BJ (cell line): Measurements from ENCODE around the gene NTSR1. TPM values are rescaled to one million over a fixed set of nuclear protein-coding genes. Genes with fewer than 3 reads are reported as not detected.

Experiments used
- CTCF ChIA-PET: fragments of 350-600 bp; formaldehyde crosslinking; extraction: SDS; loops from one replicate; lab custom pipeline; 2021; ENCODE audit warnings: antibody characterized with exemption, inconsistent platforms; lab: Yijun Ruan, JAX
- POLR2A ChIA-PET: fragments of 300-600 bp; sonication (Branson Sonifier 250); formaldehyde crosslinking; extraction: SDS; loops from one replicate; lab custom pipeline; 2021; ENCODE audit warnings: antibody characterized with exemption; lab: Charles Lee
- DNase-seq: peaks from one replicate; pipeline ENCODE4 v3.0.0-alpha.2; 2011; ENCODE audit warnings: low read depth
- H3K27me3 ChIP-seq: 2 replicates; pipeline ENCODE4 v1.6.0; 2011; ENCODE audit warnings: low read length; ENCODE audit not compliant: control insufficient read depth, insufficient read depth
- H3K36me3 ChIP-seq: 2 replicates; pipeline ENCODE4 v1.5.1; 2011; ENCODE audit warnings: low read length; ENCODE audit not compliant: control insufficient read depth, insufficient read depth
- H3K4me3 ChIP-seq: 2 replicates; pipeline ENCODE4 v1.5.1; 2011; ENCODE audit warnings: low read depth, mild to moderate bottlenecking, control low read depth, low read length
- polyA plus RNA-seq: library from polyadenylated mRNA; depleted of rRNA; stranded (reverse); fragments of >200 nt; gene quantifications from 2 replicates; pipeline ENCODE4 v1.2.3, GENCODE V29; 2011
- TF ChIP-seq, protein P1 (sequence below): IDR thresholded peaks from 2 replicates; pipeline ENCODE4 v1.5.1; 2011; ENCODE audit warnings: low read depth, mild to moderate bottlenecking, control low read depth, inconsistent platforms, low read length, moderate library complexity; ENCODE audit not compliant: insufficient read depth

Gene NTSR1
- polyA plus RNA-seq, 1 experiment: 0.05 TPM

GRCh38 chr20:62754122-62754990, 45.7 kb downstream of the NTSR1 start:
- ChIA-PET CTCF (interaction anchor here (0.9 to 1.2 kb wide), 2 partner anchors 37 to 254 kb away, joined by 3 read pairs; no protein-coding TSS in a partner anchor), POLR2A (no interaction called here)
- no peak overlapping the region for H3K4me3 ChIP-seq
- H3K36me3 ChIP-seq: no peaks in the 10 kb centered on the region
- H3K27me3 ChIP-seq: peaks cover 3% of the 10 kb centered on the region; the same call in 1 of the 2 replicates
- TF ChIP-seq, protein P1, sequence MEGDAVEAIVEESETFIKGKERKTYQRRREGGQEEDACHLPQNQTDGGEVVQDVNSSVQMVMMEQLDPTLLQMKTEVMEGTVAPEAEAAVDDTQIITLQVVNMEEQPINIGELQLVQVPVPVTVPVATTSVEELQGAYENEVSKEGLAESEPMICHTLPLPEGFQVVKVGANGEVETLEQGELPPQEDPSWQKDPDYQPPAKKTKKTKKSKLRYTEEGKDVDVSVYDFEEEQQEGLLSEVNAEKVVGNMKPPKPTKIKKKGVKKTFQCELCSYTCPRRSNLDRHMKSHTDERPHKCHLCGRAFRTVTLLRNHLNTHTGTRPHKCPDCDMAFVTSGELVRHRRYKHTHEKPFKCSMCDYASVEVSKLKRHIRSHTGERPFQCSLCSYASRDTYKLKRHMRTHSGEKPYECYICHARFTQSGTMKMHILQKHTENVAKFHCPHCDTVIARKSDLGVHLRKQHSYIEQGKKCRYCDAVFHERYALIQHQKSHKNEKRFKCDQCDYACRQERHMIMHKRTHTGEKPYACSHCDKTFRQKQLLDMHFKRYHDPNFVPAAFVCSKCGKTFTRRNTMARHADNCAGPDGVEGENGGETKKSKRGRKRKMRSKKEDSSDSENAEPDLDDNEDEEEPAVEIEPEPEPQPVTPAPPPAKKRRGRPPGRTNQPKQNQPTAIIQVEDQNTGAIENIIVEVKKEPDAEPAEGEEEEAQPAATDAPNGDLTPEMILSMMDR: no peak
- no peak for DNase-seq

- DNase-seq: no peak
- TF ChIP-seq, protein P1: no peak
- POLR2A ChIA-PET: no interaction called here
- Histone ChIP-seq H3K4me3 (no peak overlapping the region), H3K36me3 (no peaks in the 10 kb centered on the region), H3K27me3 (peaks cover 3% of the 10 kb centered on the region; the same call in 1 of the 2 replicates)
- CTCF ChIA-PET: interaction anchor here (1.2 kb wide), 1 partner anchor 37 kb away, joined by 3 read pairs; no protein-coding TSS in a partner anchor
These were observed 46.3 kb downstream of the NTSR1 start for GRCh38 chr20:62754991-62755356.

DNA sequence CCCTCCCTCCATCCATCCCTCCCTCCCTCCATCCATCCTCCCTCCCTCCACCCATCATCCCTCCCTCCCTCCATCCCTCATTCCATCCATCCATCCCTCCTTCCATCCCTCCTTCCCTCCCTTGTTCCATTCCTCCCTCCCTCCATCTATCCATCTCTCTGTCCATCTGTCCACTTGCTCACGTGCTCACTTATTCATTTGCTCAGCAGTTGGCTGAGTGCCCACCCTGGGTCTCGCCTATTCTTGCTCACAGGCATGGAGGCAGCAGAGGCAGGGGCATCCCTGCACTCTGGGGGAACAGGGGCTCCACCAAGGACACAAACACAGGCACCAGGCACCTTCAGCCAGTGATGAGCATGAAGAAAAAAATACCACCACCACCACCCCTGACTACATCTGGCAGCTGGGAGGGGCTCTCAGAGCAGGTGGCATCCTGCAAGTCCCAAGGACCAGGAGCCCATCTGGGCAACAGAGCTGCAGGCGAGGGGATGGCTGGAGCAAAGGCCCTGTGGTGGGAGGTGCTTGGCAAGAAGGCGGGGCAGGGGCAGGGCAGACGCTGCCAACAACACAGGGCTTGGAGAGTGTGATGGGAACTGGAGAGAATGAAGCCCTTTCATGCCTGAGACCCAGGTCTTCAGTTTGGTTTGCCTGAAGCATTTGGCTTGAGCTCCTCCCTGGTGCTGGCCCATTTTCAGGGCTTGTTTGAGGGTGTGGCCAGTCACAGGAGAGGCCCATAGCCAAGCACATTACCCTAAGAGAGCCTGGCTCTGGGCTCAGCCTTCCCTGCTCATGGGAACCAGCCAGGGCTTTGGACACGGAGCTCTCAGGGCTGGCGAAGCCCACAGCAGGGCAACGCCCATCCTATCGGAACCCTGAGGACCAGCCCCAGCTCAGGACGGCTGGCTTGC, 47.4 kb downstream of the NTSR1 start:
- ChIA-PET POLR2A (no interaction called here), CTCF (no interaction called here)
- no peak overlapping the region for H3K4me3 ChIP-seq
- peaks cover 3% of the 10 kb centered on the region; the same call in 1 of the 2 replicates for H3K27me3 ChIP-seq
- TF ChIP-seq, protein P1: no peak
- DNase-seq: no peak
- no peaks in the 10 kb centered on the region for H3K36me3 ChIP-seq

GRCh38 chr20:62758226-62758912, 49.7 kb downstream of the NTSR1 start:
- Histone ChIP-seq H3K27me3 (peaks cover 3% of the 10 kb centered on the region; the same call in 1 of the 2 replicates), H3K4me3 (no peak overlapping the region), H3K36me3 (no peaks in the 10 kb centered on the region)
- ChIA-PET POLR2A (no interaction called here), CTCF (no interaction called here)
- DNase-seq: no peak
- TF ChIP-seq, protein P1: no peak
